Stomach smooth muscle (tissue), 2 donors: ENCODE results near the gene UBE2O.

Experiments used
- H3K27ac ChIP-seq: one replicate; pipeline ENCODE4 v1.7.0; 2013; ENCODE audit warnings: mild to moderate bottlenecking, low read length, inconsistent platforms
- H3K27me3 ChIP-seq, 2 donors: one replicate each; pipeline ENCODE4 v1.7.0; 2013; ENCODE audit warnings: low read length in 2 of 2; ENCODE audit not compliant: insufficient read depth in 2 of 2, control insufficient read depth in 1 of 2
- H3K36me3 ChIP-seq, 2 donors: one replicate each; pipeline ENCODE4 v1.7.0; 2013; ENCODE audit warnings: low read length in 2 of 2; ENCODE audit not compliant: control insufficient read depth in 2 of 2, insufficient read depth in 2 of 2
- H3K4me1 ChIP-seq: one replicate; pipeline ENCODE4 v1.7.0; 2013; ENCODE audit warnings: low read length; ENCODE audit not compliant: control insufficient read depth, insufficient read depth
- H3K4me3 ChIP-seq, 2 donors: one replicate each; pipeline ENCODE4 v1.7.0; 2013; ENCODE audit warnings: low read length in 2 of 2
- H3K9ac ChIP-seq, 2 donors: one replicate each; pipeline ENCODE4 v1.7.0; 2013; ENCODE audit warnings: low read length in 2 of 2, mild to moderate bottlenecking in 1 of 2
- H3K9me3 ChIP-seq, 2 donors: one replicate each; pipeline ENCODE4 v1.7.0; 2013; ENCODE audit warnings: low read length in 2 of 2; ENCODE audit not compliant: control insufficient read depth in 2 of 2
- donor health status: healthy.
- donor health status: Pancreatic carcinoma.

UBE2O gene

GRCh38 chr17:76452660-76453430, at the start of gene UBE2O:
TSS of gene UBE2O (minus strand) at chr17:76453152. CDS start at chr17:76453141, 11 bp downstream.
- H3K36me3 ChIP-seq: no peaks in the 10 kb centered on the region
- no peaks in the 10 kb centered on the region for H3K9me3 ChIP-seq
- H3K9ac ChIP-seq: peak within 1 kb of the TSS; percentile 47 to 54
- H3K27me3 ChIP-seq: no peaks in the 10 kb centered on the region
- peaks cover 16% of the 10 kb centered on the region for H3K4me1 ChIP-seq
- H3K4me3 ChIP-seq: peak within 1 kb of the TSS; percentile 58 to 75
- no peak within 1 kb of the TSS for H3K27ac ChIP-seq

GRCh38 chr17:76501827-76502307, 48.9 kb upstream of the UBE2O start:
- Histone ChIP-seq H3K27me3 (peaks cover 2 to 4% of the 10 kb centered on the region in 2 donors), H3K4me1 (peaks cover 56% of the 10 kb centered on the region), H3K27ac (peak overlapping the region; percentile 60), H3K36me3 (no peaks in the 10 kb centered on the region), H3K4me3 (peak overlapping the region; percentile 59 to 74), H3K9ac (peak overlapping the region; percentile 60 to 71), H3K9me3 (no peaks in the 10 kb centered on the region)

GRCh38 chr17:76501018-76501826, 48.3 kb upstream of the UBE2O start, which contains the start of gene RHBDF2:
TSS of gene RHBDF2 (minus strand) at chr17:76501423. CDS start at chr17:76481524, 19,899 bp downstream.
- peak within 1 kb of the TSS; percentile 59 to 74 for H3K4me3 ChIP-seq
- no peaks in the 10 kb centered on the region for H3K27me3 ChIP-seq
- peak within 1 kb of the TSS; percentile 60 for H3K27ac ChIP-seq
- peak within 1 kb of the TSS; percentile 60 to 71 for H3K9ac ChIP-seq
- H3K4me1 ChIP-seq: peaks cover 53% of the 10 kb centered on the region
- H3K9me3 ChIP-seq: no peaks in the 10 kb centered on the region
- no peaks in the 10 kb centered on the region for H3K36me3 ChIP-seq

DNA sequence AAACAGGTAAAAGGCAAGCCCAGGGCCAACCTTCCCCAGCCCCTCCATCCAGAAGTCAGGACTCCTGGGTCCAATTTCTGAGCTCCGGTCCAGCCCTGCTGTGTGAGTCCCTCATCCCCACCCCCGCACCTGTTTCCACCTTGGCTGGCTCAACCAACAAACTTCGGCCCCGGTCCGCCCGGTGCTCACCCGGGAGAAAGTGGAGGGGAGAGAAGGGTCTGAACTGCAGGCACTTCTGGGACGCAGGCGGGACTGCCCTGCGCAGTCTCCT, 47.7 kb upstream of the UBE2O start:
- peak overlapping the region; percentile 37 for H3K27ac ChIP-seq
- H3K36me3 ChIP-seq: no peaks in the 10 kb centered on the region
- no peaks in the 10 kb centered on the region for H3K9me3 ChIP-seq
- H3K4me1 ChIP-seq: peaks cover 53% of the 10 kb centered on the region
- peak overlapping the region; percentile 39 to 74 for H3K4me3 ChIP-seq
- H3K27me3 ChIP-seq: no peaks in the 10 kb centered on the region
- peak overlapping the region; percentile 42 to 54 for H3K9ac ChIP-seq

- Histone ChIP-seq H3K27ac (no peak overlapping the region), H3K9ac (peak overlapping the region in 1 of 2 donors; percentile 54), H3K27me3 (no peaks in the 10 kb centered on the region), H3K4me1 (peaks cover 53% of the 10 kb centered on the region), H3K36me3 (no peaks in the 10 kb centered on the region), H3K4me3 (peak overlapping the region; percentile 39 to 74), H3K9me3 (no peaks in the 10 kb centered on the region)
These were observed 47.3 kb upstream of the UBE2O start for GRCh38 chr17:76500074-76500746.

DNA sequence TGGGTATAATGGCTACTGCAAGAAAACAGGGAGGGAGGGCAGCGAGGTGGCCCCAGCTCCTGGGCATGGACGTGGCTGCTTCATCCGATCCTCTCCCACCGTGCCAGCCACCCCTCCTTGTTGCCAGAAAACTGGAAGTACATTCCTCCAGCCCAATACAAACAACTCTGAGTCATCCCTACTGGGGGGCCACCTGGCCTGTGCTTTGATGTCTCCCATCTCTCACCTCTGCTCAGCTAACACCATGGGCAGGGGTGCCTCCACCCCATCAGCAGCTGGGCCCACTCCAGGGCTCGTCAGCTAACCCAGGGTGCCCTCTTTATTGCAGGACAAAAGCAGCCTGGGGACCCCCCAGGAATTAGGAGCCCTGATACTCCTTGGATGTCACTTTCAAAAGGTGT, 46.3 kb upstream of the UBE2O start:
- Histone ChIP-seq H3K4me3 (no peak overlapping the region), H3K27ac (peak overlapping the region; percentile 75), H3K4me1 (peaks cover 53% of the 10 kb centered on the region), H3K27me3 (no peaks in the 10 kb centered on the region), H3K36me3 (no peaks in the 10 kb centered on the region), H3K9me3 (no peaks in the 10 kb centered on the region), H3K9ac (no peak overlapping the region)

GRCh38 chr17:76498876-76499251, 45.9 kb upstream of the UBE2O start:
- no peak overlapping the region for H3K4me3 ChIP-seq

GRCh38 chr17:76497979-76498875, 45.3 kb upstream of the UBE2O start:
- Histone ChIP-seq H3K27me3 (no peaks in the 10 kb centered on the region), H3K4me3 (peak overlapping the region in 1 of 2 donors; percentile 8), H3K36me3 (no peaks in the 10 kb centered on the region), H3K9me3 (no peaks in the 10 kb centered on the region), H3K9ac (peak overlapping the region; percentile 2 to 62), H3K4me1 (peaks cover 57% of the 10 kb centered on the region), H3K27ac (peak overlapping the region; percentile 75)

More at GRCh38 chr17:76498876-76499251, 45.9 kb upstream of the UBE2O start:
- peaks cover 53% of the 10 kb centered on the region for H3K4me1 ChIP-seq
- peak overlapping the region; percentile 2 to 62 for H3K9ac ChIP-seq
- H3K27ac ChIP-seq: peak overlapping the region; percentile 75
- H3K27me3 ChIP-seq: no peaks in the 10 kb centered on the region
- H3K9me3 ChIP-seq: no peaks in the 10 kb centered on the region
- H3K36me3 ChIP-seq: no peaks in the 10 kb centered on the region

DNA sequence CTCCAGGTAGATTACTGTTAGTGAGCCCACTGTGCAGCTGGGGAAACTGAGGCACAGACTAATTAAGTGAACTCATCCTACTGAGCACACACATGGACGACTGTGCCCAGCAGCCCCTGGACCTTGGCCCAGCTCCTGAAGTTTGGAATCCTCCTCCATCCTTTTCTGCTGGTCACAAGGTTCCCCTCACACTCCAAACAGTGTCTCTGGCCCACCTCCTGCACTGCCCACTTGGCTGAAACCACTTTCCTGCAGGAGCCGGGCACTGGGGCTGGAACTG, 44.7 kb upstream of the UBE2O start:
- H3K4me3 ChIP-seq: no peak overlapping the region
- H3K4me1 ChIP-seq: peaks cover 59% of the 10 kb centered on the region
- peak overlapping the region; percentile 75 for H3K27ac ChIP-seq
- peak overlapping the region in 1 of 2 donors; percentile 29 for H3K9ac ChIP-seq
- no peaks in the 10 kb centered on the region for H3K36me3 ChIP-seq
- no peaks in the 10 kb centered on the region for H3K9me3 ChIP-seq
- no peaks in the 10 kb centered on the region for H3K27me3 ChIP-seq

DNA sequence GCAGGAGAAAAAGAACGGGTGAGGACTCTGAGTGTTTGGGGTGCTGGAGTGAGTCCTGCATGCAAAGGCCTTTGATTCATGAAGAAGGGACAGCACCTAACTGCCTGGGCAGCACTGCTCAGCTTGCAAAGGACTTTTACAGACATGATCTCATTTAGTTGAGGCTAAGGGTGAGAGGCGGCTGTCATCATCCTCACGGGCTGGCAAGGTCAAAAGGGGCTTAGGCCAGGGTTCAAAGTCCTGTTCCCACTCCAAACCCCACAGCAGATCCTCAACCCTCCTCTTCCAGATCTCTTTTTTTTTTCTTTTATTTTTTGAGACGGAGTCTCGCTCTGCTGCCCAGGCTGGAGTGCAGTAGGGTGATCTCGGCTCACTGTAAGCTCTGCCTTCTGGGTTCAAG, 43.5 kb upstream of the UBE2O start:
- Histone ChIP-seq H3K27ac (no peak overlapping the region), H3K9me3 (no peaks in the 10 kb centered on the region)

More for the DNA sequence above, 43.5 kb upstream of the UBE2O start:
- H3K4me1 ChIP-seq: peaks cover 50% of the 10 kb centered on the region
- H3K4me3 ChIP-seq: no peak overlapping the region
- H3K36me3 ChIP-seq: no peaks in the 10 kb centered on the region
- no peak overlapping the region for H3K9ac ChIP-seq
- no peaks in the 10 kb centered on the region for H3K27me3 ChIP-seq
